ENCODE measurements around the gene GPX1. TPM values are rescaled to one million over a fixed set of nuclear protein-coding genes. Genes with fewer than 3 reads are reported as not detected.

GPX1 gene
- total RNA-seq: 201 and 234 TPM in 2 replicates

GRCh38 chr3:49358217-49358883, at the start of gene GPX1:
Gene GPX1 (minus strand): TSS chr3:49358353. CDS start chr3:49358278, 75 bp downstream.

GRCh38 chr3:49339941-49340800, 18.0 kb downstream of the GPX1 start, which contains the start of gene USP4:
Gene USP4 (minus strand): TSS chr3:49340053. CDS start chr3:49340024, 29 bp downstream.

Other genes starting within 250 kb of the GPX1 start
- gene USP19, start 237.5 kb downstream of the GPX1 start, total RNA-seq: 56.4 and 61.4 TPM in 2 replicates
- 296 and 640 TPM in 2 replicates for gene LAMB2, start 225.3 kb downstream of the GPX1 start, total RNA-seq
- 18.1 and 24.7 TPM in 2 replicates for gene CCDC71, start 192.0 kb downstream of the GPX1 start, total RNA-seq
- 16.9 and 21.5 TPM in 2 replicates for gene KLHDC8B, start 186.8 kb downstream of the GPX1 start, total RNA-seq
- gene C3orf62, start 81.1 kb downstream of the GPX1 start, total RNA-seq: 1.2 and 1.4 TPM in 2 replicates
- 27.1 and 28.1 TPM in 2 replicates for gene USP4, start 18.3 kb downstream of the GPX1 start, total RNA-seq
- 637 and 760 TPM in 2 replicates for gene RHOA, start 53.6 kb upstream of the GPX1 start, total RNA-seq
- 14.5 and 17.7 TPM in 2 replicates for gene TCTA, start 54.1 kb upstream of the GPX1 start, total RNA-seq
- gene AMT, start 64.1 kb upstream of the GPX1 start, total RNA-seq: 0.50 and 0.66 TPM in 2 replicates
- gene NICN1, start 71.0 kb upstream of the GPX1 start, total RNA-seq: 3.5 and 4.4 TPM in 2 replicates
- 40.0 and 49.7 TPM in 2 replicates for gene DAG1, start 111.9 kb upstream of the GPX1 start, total RNA-seq
- gene BSN, start 196.1 kb upstream of the GPX1 start, total RNA-seq: under 0.01 and 0.12 TPM in 2 replicates

Data from uterine smooth muscle cell (primary cell).